HL-60 (cell line): ENCODE results near the gene OTUD7B.

ENCODE experiments used
- DNase-seq, 2 experiments: peaks; one replicate each; pipeline ENCODE4 v3.0.0-alpha.2; 2010 to 2020; ENCODE audit warnings: low read depth in 1 of 2, low spot score in 1 of 2
- H3K27ac ChIP-seq: fragments of 250-450 bp; sonication (Bioruptor Pico); replicated peaks from 2 replicates; pipeline ENCODE4 v1.5.1; 2020; ENCODE audit warnings: mild to moderate bottlenecking, moderate library complexity
- H3K27me3 ChIP-seq: fragments of 250-450 bp; sonication (Bioruptor Pico); 2 replicates; pipeline ENCODE4 v1.5.1; 2021; ENCODE audit warnings: mild to moderate bottlenecking, moderate library complexity; ENCODE audit not compliant: insufficient read depth, poor library complexity, severe bottlenecking
- H3K4me3 ChIP-seq: replicated peaks from 2 replicates; pipeline ENCODE4 v1.5.1; 2011; ENCODE audit warnings: mild to moderate bottlenecking, control low read depth, low read length; ENCODE audit not compliant: insufficient read depth
- CTCF ChIP-seq: IDR thresholded peaks from one replicate; pipeline ENCODE4 v1.5.1; 2011; ENCODE audit warnings: low read length, control low read depth, inconsistent platforms; ENCODE audit not compliant: insufficient read depth
- GABPA ChIP-seq: IDR thresholded peaks from 2 replicates; pipeline ENCODE4 v1.6.1; 2012; ENCODE audit warnings: low read depth
- POLR2AphosphoS5 ChIP-seq: IDR thresholded peaks from 2 replicates; pipeline ENCODE4 v1.6.1; 2012; ENCODE audit warnings: low read depth
- REST ChIP-seq: IDR thresholded peaks from 2 replicates; pipeline ENCODE4 v1.6.1; 2012; ENCODE audit warnings: low read depth; ENCODE audit not compliant: insufficient replicate concordance
- SPI1 ChIP-seq: IDR thresholded peaks from 2 replicates; pipeline ENCODE4 v1.6.1; 2012; ENCODE audit warnings: low read depth, mild to moderate bottlenecking, borderline replicate concordance

OTUD7B gene

GRCh38 chr1:150034336-150034735 lies 23.8 kb upstream of the OTUD7B start:
- DNase-seq = no peak
- Histone ChIP-seq H3K27ac (no peak overlapping the region), H3K27me3 (no peaks in the 10 kb centered on the region), H3K4me3 (no peak overlapping the region)
- no peak for TF ChIP-seq SPI1
- no peak for TF ChIP-seq GABPA
- no peak for TF ChIP-seq REST
- no peak for TF ChIP-seq CTCF
- no peak for TF ChIP-seq POLR2AphosphoS5

- TF ChIP-seq POLR2AphosphoS5 (no peak), CTCF (no peak), SPI1 (no peak), REST (no peak)
- Histone ChIP-seq H3K27me3 (no peaks in the 10 kb centered on the region), H3K27ac (no peak overlapping the region), H3K4me3 (no peak overlapping the region)
- no peak for DNase-seq
Observed at GRCh38 chr1:150028322-150028721, 17.8 kb upstream of the OTUD7B start.

GRCh38 chr1:150024156-150024555 lies 13.6 kb upstream of the OTUD7B start:
- Histone ChIP-seq H3K4me3 (no peak overlapping the region), H3K27ac (no peak overlapping the region), H3K27me3 (no peaks in the 10 kb centered on the region)
- TF ChIP-seq SPI1 (no peak), POLR2AphosphoS5 (no peak), GABPA (no peak), CTCF (no peak), REST (no peak)
- no peak for DNase-seq
